Adrenal gland (tissue), 5 donors: ENCODE measurements around the gene AQP1.

ENCODE experiments used
- CTCF ChIP-seq, 6 experiments: fragments of 450-650 bp in 4 of 6; fragments of 200-600 bp in 2 of 6; sonication (generic) in 1 of 6; IDR thresholded peaks; 1 replicate in 5 of 6; 2 replicates in 1 of 6; pipeline versions ENCODE4 v1.5.1 to v1.8.0; 2016 to 2021; ENCODE audit warnings: antibody characterized with exemption in 6 of 6, mild to moderate bottlenecking in 2 of 6, moderate library complexity in 1 of 6
- POLR2A ChIP-seq, 2 donors: fragments of 450-650 bp; IDR thresholded peaks; one replicate each; pipeline ENCODE4 v1.6.1; 2017; ENCODE audit warnings: antibody characterized with exemption in 2 of 2, mild to moderate bottlenecking in 2 of 2, moderate library complexity in 1 of 2
- donor health status: DM: no; HTN: no; CAD: no.

DNA sequence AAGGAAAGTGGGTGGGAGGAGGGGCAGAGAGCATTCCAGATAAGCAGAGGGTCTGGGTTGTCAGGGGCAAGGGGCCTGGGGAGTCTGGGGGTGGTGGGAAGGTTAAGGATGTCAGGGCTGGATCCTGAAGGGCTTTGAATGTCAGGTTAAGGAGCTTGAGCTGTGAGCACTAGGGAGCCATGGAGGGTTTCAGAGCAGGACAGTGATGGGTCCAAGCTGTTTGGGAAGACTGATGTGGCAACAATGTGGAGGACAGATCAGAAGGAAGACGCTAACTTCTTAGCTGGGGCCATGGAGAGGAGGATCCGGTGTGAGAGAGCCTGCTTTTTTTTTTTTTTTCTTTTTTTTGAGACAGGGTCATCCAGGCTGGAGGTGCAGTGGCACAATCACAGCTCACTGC is 13.9 kb upstream of the AQP1 start:
- TF ChIP-seq POLR2A (IDR thresholded peaks at IDR 0.05) (no peak), CTCF (IDR thresholded peaks at IDR 0.05) (no peak)
